Measurements from ENCODE around the gene SIAH2. TPM values are rescaled to one million over a fixed set of nuclear protein-coding genes. Genes with fewer than 3 reads are reported as not detected.

SIAH2 gene
- total RNA-seq, 2 donors from 2014 or later: 15.6 to 19.2 TPM

DNA sequence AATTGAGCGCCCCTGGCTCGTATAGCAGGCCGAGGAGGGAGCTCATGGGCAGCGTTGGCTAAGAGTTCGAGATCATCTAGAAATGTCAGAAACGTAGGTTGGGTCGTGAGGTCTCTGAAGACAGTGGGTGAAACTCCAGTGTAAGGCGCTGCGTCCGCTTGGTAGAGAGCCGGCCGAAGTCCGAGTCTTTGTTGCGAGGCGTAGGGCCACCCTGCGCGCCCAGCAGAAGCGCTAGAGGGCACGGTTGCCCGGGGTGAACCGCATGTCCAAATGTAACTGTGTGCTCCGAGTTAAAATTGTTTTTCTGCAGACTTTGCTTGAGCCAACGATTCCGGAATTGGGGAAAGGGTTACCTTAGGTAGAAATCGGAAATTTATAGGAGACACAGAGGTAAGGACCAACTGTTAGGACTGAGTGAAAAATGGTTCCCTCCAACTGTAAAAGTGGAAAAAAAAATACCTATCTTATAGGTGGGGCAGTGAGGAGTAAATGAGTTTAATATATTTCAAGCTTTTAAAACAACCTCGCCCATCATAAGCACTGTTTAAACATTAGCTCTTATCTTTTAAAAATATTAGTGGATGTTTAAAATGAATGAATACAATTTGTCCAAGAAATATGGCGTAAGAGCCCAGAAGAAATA lies 993 bp upstream of the SIAH2 start:
- peak overlapping the region; percentile 88 for H3K4me3 ChIP-seq (ENCODE audit: low read length)
- H3K27ac ChIP-seq (ENCODE audit: low read depth, low read length): peak overlapping the region; percentile 79
- TF ChIP-seq, protein P1, sequence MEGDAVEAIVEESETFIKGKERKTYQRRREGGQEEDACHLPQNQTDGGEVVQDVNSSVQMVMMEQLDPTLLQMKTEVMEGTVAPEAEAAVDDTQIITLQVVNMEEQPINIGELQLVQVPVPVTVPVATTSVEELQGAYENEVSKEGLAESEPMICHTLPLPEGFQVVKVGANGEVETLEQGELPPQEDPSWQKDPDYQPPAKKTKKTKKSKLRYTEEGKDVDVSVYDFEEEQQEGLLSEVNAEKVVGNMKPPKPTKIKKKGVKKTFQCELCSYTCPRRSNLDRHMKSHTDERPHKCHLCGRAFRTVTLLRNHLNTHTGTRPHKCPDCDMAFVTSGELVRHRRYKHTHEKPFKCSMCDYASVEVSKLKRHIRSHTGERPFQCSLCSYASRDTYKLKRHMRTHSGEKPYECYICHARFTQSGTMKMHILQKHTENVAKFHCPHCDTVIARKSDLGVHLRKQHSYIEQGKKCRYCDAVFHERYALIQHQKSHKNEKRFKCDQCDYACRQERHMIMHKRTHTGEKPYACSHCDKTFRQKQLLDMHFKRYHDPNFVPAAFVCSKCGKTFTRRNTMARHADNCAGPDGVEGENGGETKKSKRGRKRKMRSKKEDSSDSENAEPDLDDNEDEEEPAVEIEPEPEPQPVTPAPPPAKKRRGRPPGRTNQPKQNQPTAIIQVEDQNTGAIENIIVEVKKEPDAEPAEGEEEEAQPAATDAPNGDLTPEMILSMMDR (conservative IDR thresholded peaks at IDR 0.05): peak; percentile 66

DNA sequence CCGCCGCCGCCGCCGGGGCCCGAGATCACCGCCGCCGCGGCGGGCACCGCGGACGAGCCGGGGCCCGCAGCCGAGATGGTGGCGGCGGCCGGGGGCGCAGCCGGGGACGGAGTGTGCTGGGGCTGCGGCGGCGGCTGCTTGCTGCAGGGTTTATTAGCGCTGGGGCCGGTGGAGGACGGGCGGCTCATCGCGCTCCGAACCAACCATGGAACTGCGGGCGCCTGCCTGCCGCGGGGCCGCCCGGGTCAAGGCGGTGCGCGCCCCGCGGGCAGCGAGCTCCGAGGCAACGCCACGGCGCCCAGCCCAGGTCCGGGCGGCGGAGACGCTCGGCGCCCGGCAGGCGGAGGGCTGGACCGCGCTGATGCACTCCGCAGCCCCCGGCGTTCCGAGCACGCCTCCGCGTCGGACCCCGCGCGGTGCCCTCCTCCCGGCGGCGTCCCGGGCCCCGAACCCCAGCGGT lies 277 bp downstream of the SIAH2 start:
- Mint-ChIP-seq H3K4me1 (peaks cover 39% of the 10 kb centered on the region), H3K36me3 (ENCODE audit: low read depth) (no peaks in the 10 kb centered on the region), H3K4me3 (peak overlapping the region; percentile 84), H3K27me3 (ENCODE audit: insufficient read depth) (peaks cover 10% of the 10 kb centered on the region), H3K9me3 (no peaks in the 10 kb centered on the region), H3K27ac (no peak overlapping the region)
- H3K27me3 ChIP-seq (ENCODE audit: control insufficient read depth, insufficient read depth, low read length, poor library complexity, severe bottlenecking): peaks cover 4% of the 10 kb centered on the region
- H3K27ac ChIP-seq (ENCODE audit: low read depth, low read length): no peak overlapping the region
- H3K9ac ChIP-seq (ENCODE audit: extremely low read depth, low read length, poor library complexity, severe bottlenecking): peak overlapping the region; percentile 36
- WGBS, 2 experiments (ENCODE audit: insufficient coverage in 1 of 2, insufficient read length in 1 of 2): 0% methylated on average over 23 to 76 of the region's 76 CpGs
- H3K9me3 ChIP-seq (ENCODE audit: control insufficient read depth, low read length): no peaks in the 10 kb centered on the region
- H3K4me1 ChIP-seq (ENCODE audit: control insufficient read depth, insufficient read depth, low read length): no peaks in the 10 kb centered on the region
- TF ChIP-seq, protein P1 (conservative IDR thresholded peaks at IDR 0.05): no peak
- peak overlapping the region; percentile 88 for H3K4me3 ChIP-seq (ENCODE audit: low read length)
- DNase-seq: no peak
- peaks cover 6% of the 10 kb centered on the region for H3K36me3 ChIP-seq (ENCODE audit: control insufficient read depth, insufficient read depth, low read length)

More for the DNA sequence above, 993 bp upstream of the SIAH2 start:
- peak; percentile 85 for DNase-seq
- peak overlapping the region; percentile 36 for H3K9ac ChIP-seq (ENCODE audit: extremely low read depth, low read length, poor library complexity, severe bottlenecking)
- Mint-ChIP-seq H3K4me3 (peak overlapping the region; percentile 84), H3K4me1 (peaks cover 35% of the 10 kb centered on the region), H3K9me3 (no peaks in the 10 kb centered on the region), H3K27me3 (ENCODE audit: insufficient read depth) (peaks cover 10% of the 10 kb centered on the region), H3K36me3 (ENCODE audit: low read depth) (no peaks in the 10 kb centered on the region), H3K27ac (peak overlapping the region; percentile 92)
- peaks cover 5% of the 10 kb centered on the region for H3K36me3 ChIP-seq (ENCODE audit: control insufficient read depth, insufficient read depth, low read length)
- 3 to 9% methylated on average over 21 to 26 of the region's 27 CpGs for WGBS, 2 experiments (ENCODE audit: insufficient coverage in 1 of 2, insufficient read length in 1 of 2)
- no peaks in the 10 kb centered on the region for H3K9me3 ChIP-seq (ENCODE audit: control insufficient read depth, low read length)
- H3K4me1 ChIP-seq (ENCODE audit: control insufficient read depth, insufficient read depth, low read length): no peaks in the 10 kb centered on the region
- H3K27me3 ChIP-seq (ENCODE audit: control insufficient read depth, insufficient read depth, low read length, poor library complexity, severe bottlenecking): peaks cover 4% of the 10 kb centered on the region

DNA sequence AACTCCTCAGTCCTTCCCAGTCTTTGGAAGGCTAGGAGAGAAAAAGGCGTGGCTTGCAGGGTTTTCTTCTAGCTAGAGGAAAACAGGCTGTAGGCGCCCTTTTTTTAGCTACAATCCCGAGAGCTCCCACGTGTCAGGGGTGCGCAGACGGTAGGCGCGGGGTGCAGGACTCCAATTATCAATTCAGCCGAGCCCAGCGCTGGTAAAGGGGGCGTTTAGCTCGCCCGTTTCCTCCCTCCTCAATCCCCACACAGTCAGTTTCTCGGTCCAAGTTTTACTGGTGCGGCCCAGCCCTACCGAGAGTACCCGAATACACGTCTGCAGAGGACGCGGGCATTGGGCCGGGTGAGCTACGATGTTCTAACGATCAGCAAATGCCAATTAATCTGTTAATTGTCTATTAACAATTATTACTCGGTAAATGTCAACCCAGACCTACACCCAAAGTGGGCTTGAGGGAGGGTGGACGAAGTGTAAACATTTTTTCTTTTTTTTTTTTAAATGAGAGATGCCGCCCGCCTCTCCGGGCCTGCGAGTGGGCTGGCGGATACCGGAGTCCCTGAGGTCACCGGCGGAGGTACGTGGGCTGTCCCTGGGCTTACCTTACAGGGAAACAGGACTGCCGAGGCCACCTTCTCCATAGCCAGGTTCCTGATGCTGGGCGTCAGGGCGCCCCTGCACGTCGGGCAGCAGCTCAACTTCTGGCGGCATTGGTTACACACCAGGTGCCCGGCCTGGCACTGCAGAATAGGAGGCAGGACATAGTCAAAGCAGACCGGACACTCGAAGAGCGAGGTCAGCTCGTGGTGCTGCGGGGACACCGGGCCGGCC lies 923 bp downstream of the SIAH2 start:
- H3K9me3 Mint-ChIP-seq: no peaks in the 10 kb centered on the region
- no peaks in the 10 kb centered on the region for H3K36me3 Mint-ChIP-seq (ENCODE audit: low read depth)
- no peak overlapping the region for H3K27ac ChIP-seq (ENCODE audit: low read depth, low read length)
- H3K36me3 ChIP-seq (ENCODE audit: control insufficient read depth, insufficient read depth, low read length): peaks cover 6% of the 10 kb centered on the region
- H3K27me3 Mint-ChIP-seq (ENCODE audit: insufficient read depth): peaks cover 10% of the 10 kb centered on the region
- H3K4me3 ChIP-seq (ENCODE audit: low read length): peak overlapping the region; percentile 88
- TF ChIP-seq, protein P1 (conservative IDR thresholded peaks at IDR 0.05): no peak
- peaks cover 4% of the 10 kb centered on the region for H3K27me3 ChIP-seq (ENCODE audit: control insufficient read depth, insufficient read depth, low read length, poor library complexity, severe bottlenecking)
- peak overlapping the region; percentile 85 for H3K27ac Mint-ChIP-seq
- H3K9ac ChIP-seq (ENCODE audit: extremely low read depth, low read length, poor library complexity, severe bottlenecking): peak overlapping the region; percentile 59
- peak overlapping the region; percentile 84 for H3K4me3 Mint-ChIP-seq
- no peaks in the 10 kb centered on the region for H3K4me1 ChIP-seq (ENCODE audit: control insufficient read depth, insufficient read depth, low read length)
- DNase-seq: peak; percentile 79
- peaks cover 45% of the 10 kb centered on the region for H3K4me1 Mint-ChIP-seq
- no peaks in the 10 kb centered on the region for H3K9me3 ChIP-seq (ENCODE audit: control insufficient read depth, low read length)
- WGBS, 2 experiments (ENCODE audit: insufficient coverage in 1 of 2, insufficient read length in 1 of 2): 1 to 2% methylated on average over 15 to 48 of the region's 48 CpGs

All from endodermal cell (in vitro differentiated cells).